HG02973 (cell line): Measurements from ENCODE around the gene IL1R2.

Experiments
- ATAC-seq: cut with Tn5 transposase; IDR thresholded peaks from one replicate; pipeline ENCODE4 v1.9.1; 2021; ENCODE audit warnings: moderate library complexity; ENCODE audit not compliant: unreplicated experiment

IL1R2 gene, protein sequence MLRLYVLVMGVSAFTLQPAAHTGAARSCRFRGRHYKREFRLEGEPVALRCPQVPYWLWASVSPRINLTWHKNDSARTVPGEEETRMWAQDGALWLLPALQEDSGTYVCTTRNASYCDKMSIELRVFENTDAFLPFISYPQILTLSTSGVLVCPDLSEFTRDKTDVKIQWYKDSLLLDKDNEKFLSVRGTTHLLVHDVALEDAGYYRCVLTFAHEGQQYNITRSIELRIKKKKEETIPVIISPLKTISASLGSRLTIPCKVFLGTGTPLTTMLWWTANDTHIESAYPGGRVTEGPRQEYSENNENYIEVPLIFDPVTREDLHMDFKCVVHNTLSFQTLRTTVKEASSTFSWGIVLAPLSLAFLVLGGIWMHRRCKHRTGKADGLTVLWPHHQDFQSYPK

GRCh38 chr2:101991721-101992145, at the start of gene IL1R2:
Gene IL1R2 (plus strand): TSS chr2:101991960. CDS start chr2:102008576, 16,616 bp downstream.
- ATAC-seq = no peak

DNA sequence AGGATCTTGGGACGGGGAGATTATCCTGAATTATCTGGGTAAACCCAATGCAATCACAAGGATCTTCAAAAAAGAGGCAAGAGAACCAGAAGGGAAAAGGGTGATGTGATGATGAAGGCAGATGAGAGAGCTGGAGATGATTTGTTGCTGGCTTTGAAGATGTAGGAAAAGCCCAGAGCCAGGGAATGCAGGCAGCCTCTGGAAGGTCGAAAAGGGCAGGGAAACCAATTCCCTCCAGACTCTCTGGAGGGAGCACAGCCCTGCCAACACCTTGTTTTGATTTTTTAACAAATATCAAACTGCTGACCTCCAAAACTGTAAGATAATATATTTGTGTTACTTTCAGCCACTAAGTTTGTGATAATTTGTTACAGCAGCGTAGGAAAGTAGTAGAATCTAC, 48.9 kb upstream of the IL1R2 start:
- ATAC-seq = no peak

- no peak for ATAC-seq
Measured at GRCh38 chr2:101946372-101947039, 45.3 kb upstream of the IL1R2 start.

DNA sequence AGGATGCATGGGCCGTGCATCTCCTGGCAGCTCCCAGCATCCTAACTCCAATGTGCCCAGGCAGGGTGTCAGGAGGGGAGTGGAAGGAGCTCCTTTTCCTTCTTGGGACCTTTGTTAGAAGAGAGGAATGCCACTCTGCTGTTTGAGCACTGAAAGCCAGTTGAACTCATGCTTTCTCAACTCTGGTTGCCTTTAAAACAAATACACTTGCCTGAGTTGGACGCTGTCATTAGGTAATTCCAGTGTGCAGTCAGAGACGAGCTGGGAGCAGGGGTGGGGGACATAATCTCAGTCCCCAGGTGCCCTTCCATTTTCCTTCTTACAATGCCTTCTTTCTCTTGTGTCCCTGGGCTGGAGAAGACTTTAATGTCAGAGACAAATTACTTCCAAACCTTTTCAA, 44.4 kb upstream of the IL1R2 start:
- ATAC-seq = no peak

- no peak for ATAC-seq
Measured at GRCh38 chr2:101948625-101949155, 43.1 kb upstream of the IL1R2 start.

DNA sequence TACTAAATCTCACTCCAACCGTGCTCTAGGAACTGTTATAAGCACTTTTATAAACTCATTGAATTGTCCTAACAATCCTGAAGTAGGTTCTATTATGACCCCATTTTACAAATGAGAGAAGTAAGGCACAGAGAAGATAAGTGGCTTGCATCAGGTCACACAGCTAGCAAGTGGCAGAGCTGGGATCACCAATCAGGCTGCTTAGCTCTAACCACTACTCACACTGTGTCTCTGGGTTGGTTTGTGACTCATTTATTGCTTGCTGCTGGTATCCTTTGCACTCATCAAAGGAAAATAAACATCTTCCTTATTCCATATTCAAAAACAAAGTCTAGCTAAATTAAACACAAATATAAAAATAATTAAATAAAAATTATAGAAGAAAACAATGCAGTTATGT, 42.5 kb upstream of the IL1R2 start:
- ATAC-seq = no peak

GRCh38 chr2:101951296-101951695, 40.5 kb upstream of the IL1R2 start:
- ATAC-seq = no peak

DNA sequence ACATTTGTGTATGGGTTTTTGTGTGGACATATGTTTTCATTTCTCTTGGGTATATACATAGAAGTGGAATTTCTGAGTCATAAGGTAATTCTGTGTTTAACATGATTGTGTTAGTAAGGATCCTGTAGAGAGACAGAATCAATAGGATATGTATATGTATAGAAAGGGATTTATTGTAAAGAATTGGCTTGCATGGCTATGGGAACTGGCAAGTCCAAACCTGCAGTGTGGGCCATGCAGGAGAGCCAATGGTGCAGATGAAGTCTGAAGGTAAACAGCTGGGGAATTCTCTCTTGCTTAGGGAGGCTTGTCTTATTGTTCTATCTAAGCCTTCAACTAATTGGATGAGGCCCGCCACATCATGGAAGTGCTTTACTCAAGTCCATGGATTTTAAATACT, 39.2 kb upstream of the IL1R2 start:
- no peak for ATAC-seq

- ATAC-seq = no peak
Measured at GRCh38 chr2:101956465-101957438, 35.0 kb upstream of the IL1R2 start.

DNA sequence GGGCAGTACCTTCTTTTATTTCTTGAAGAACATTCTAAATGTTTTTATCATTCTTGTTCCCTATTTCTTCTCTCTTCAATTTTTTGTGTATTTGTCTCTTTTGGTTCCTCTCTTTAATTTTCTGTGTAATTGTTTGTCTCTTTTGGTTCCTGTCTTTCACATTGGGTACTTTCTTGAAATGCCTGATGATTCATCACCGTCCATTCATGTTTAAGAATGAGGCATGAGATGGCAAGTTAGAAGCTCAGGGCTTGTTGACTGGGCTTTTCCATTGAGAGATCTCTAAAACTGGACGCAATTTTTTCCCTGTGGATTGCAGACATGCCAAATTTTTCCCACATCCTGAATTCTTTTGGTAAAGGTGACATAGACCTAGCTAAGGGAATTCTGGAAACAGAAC, 33.7 kb upstream of the IL1R2 start:
- ATAC-seq = no peak

DNA sequence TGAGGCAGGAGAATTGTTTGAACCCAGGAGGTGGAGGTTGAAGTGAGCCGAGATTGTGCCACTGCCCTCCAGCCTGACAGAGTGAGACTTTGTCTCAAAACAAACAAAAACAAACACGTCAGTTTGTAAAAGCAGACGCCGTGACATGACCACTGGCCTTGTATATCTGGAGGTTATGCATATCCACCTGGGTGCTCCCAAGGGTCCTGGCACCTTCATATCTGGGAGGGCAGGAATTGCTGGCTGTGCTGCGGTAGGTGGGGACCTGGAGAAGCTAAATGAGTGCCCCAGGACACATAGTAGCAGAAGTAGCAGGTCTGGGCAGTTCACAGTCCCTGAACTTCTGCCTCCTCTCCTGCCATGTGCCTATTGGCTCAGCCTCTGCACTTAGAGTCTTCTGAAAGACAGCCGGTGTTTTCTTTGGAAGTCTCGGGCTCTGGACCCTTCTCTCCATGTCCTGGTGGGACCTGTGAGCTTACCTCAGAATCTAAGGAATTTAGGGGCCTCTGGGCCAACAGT, 30.9 kb upstream of the IL1R2 start:
- ATAC-seq = no peak

DNA sequence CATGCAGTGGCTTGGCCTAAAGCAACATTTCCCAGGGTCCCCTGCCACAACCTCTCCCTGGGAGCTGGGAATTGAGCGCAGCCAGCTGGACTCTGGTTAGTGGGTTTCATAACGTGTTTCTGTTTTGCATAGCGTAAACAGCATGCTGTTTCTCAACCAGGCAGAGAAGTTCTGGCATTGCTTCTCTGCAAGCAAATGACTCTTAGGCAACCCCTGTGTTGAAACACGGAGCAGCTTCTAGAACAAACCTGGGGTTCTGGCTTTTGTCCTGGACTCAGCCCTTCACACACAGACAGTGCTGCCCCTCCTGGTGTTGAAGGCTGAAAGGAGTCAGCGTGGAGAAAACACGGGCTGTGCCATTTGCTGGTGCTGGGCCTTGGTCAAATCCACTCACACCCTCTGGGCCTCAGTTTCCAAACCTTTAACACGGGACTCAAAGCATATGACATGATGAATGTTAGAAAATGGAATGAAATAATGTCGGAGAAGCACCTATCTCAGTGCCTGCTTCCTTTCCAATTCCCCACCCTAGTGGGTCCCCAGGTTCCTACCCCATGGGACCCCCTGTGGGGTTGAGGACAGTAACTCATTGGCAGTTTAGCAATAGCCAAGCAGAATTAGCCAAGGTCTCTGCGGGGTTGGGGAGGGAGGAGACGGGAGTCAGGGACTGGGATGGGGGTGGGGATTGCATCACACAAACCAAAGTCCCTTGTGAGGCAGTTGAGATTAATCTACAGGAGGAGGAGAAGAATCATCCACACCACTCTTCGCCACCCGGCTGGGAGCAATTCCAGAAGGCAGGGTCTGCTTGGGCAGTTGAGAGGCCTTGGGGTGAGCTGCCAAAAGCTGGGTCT, 30.2 kb upstream of the IL1R2 start:
- ATAC-seq = no peak

DNA sequence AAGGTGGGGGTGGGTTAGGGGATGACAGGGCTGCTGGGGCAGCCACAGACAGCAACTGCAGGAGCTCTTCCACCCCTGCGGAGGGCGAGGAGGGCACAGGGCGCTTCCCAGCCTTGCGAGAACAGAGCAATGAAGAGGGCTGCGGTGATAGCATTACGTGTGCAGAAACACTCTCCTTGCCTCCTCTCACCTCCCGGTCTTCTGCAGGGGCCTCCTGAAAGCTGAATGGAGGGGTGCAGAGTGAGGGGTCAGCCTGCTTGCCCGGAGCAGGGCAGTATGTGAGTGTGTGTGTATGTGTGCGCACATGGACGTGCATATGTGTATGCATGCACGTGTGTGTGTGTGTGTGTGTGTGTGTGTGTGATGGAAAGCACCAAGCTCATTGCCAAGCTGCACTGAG, 29.5 kb upstream of the IL1R2 start:
- no peak for ATAC-seq

GRCh38 chr2:101963198-101963597, 28.6 kb upstream of the IL1R2 start:
- ATAC-seq = no peak

- ATAC-seq = no peak
Measured at GRCh38 chr2:101967826-101968513, 23.8 kb upstream of the IL1R2 start.

DNA sequence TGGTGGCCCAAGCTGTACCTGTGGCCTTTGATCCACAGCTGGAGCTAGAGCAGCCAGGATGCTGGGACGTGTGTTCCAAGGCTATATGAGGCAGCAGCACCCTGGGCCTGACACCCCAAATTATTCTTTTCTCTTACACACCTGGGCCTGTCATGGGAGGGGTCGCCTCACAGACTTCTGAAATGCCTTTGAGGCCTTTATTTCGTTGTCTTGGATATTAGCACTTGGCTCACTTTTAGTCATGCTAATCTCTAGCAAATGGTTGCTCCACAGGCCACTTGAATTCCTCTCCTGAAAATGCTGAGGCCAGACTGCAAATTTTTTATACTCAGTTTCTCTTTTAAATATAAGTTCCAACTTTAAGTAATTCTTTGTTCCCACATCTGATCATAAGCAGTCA, 22.0 kb upstream of the IL1R2 start:
- no peak for ATAC-seq

DNA sequence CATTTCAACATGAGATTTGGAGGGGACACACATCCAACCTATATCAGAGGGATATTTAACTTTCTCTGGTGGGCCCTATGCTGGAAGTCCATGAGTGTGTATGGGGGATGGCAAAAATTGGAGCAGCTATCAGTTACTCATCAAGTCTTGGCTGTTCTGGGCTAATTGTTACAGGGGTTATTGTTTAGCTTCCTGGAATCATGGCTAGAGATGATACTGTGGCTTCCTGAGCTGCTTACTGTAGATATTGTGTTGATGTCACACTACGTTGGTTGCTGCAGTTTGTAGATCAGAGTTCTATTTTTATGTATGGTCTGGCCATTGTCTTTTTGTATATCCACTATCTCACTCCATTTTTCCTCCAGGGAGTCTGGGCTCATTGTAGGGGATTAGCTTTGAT, 20.9 kb upstream of the IL1R2 start:
- no peak for ATAC-seq

DNA sequence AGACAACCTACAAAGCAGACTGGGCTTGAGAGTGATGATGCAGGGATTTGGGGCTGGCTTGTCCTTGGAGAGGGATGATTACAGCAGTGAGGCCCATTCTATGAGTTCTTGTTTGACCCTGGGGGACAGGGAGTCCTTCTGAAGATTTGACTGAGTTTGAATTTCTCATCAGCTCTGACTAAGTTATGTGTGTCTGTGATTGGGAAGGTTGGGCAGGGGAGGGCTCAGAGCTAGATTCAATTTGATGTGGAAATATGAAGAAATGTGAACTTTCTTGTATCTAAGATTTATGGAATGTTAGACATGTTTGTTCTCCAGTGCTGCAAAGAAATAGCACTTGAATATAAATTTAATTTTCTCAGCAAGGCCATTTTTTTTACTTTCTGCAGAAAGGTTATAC, 19.9 kb upstream of the IL1R2 start:
- ATAC-seq = no peak
